Peyer's patch (tissue), 4 donors: Measurements from ENCODE around the gene ARPP21.

ENCODE experiments used
- POLR2A ChIP-seq, 2 donors: fragments of 450-650 bp; IDR thresholded peaks; one replicate each; pipeline ENCODE4 v1.5.1; 2017; ENCODE audit warnings: antibody characterized with exemption in 2 of 2, mild to moderate bottlenecking in 2 of 2, moderate library complexity in 2 of 2
- TF ChIP-seq, protein P1 (sequence below), 6 experiments: fragments of 450-650 bp in 4 of 6; fragments of 200-600 bp in 2 of 6; sonication (generic) in 1 of 6; IDR thresholded peaks; one replicate each; pipeline ENCODE4 v1.5.1; 2017 to 2019; ENCODE audit warnings: antibody characterized with exemption in 6 of 6, mild to moderate bottlenecking in 3 of 6, moderate library complexity in 1 of 6

DNA sequence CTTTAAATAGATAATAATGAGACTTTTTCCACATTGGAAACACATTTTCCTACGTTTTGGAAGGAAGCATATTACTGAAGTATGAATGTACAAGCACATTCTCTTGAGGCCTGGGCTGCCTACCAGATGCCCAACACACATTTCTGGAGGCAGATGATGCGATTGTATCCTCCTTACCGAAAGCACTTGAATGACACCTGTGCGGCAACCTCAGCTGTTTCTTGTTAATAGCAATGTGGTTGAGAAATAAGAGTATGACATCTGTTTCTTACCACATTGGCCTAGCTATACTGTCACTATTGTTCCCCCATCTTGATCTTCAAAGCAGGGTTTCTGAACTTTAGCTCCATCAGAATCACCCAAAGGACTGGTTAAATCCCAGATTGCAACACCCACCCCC, 84.8 kb downstream of the ARPP21 start:
- TF ChIP-seq, protein P1, sequence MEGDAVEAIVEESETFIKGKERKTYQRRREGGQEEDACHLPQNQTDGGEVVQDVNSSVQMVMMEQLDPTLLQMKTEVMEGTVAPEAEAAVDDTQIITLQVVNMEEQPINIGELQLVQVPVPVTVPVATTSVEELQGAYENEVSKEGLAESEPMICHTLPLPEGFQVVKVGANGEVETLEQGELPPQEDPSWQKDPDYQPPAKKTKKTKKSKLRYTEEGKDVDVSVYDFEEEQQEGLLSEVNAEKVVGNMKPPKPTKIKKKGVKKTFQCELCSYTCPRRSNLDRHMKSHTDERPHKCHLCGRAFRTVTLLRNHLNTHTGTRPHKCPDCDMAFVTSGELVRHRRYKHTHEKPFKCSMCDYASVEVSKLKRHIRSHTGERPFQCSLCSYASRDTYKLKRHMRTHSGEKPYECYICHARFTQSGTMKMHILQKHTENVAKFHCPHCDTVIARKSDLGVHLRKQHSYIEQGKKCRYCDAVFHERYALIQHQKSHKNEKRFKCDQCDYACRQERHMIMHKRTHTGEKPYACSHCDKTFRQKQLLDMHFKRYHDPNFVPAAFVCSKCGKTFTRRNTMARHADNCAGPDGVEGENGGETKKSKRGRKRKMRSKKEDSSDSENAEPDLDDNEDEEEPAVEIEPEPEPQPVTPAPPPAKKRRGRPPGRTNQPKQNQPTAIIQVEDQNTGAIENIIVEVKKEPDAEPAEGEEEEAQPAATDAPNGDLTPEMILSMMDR (IDR thresholded peaks at IDR 0.05) = no peak
- no peak for TF ChIP-seq POLR2A (IDR thresholded peaks at IDR 0.05)
